HG03135 (cell line): Measurements from ENCODE around the gene DGLUCY.
"Not testable (repeated sequence)": the region's sequence is repeated elsewhere in the genome, so short reads cannot be mapped to it uniquely, and the experiment has no call there.

Experiments used
- ATAC-seq: cut with Tn5 transposase; IDR thresholded peaks from one replicate; pipeline ENCODE4 v1.9.1; 2021; ENCODE audit warnings: mild to moderate bottlenecking, moderate library complexity; ENCODE audit not compliant: unreplicated experiment

Gene DGLUCY

GRCh38 chr14:91113829-91114078 lies at the start of gene DGLUCY:
Gene DGLUCY, plus strand, starts transcription at chr14:91114073. Its CDS starts 46,222 bp downstream, at chr14:91160295.
- peak; percentile 71 for ATAC-seq

GRCh38 chr14:91065266-91065665 lies 48.6 kb upstream of the DGLUCY start:
- no peak for ATAC-seq

GRCh38 chr14:91067186-91067585 lies 46.7 kb upstream of the DGLUCY start:
- ATAC-seq: no peak

- ATAC-seq: no peak
These were observed 45.2 kb upstream of the DGLUCY start for GRCh38 chr14:91068642-91069041.

GRCh38 chr14:91070572-91070971 lies 43.3 kb upstream of the DGLUCY start:
- no peak for ATAC-seq

- no peak for ATAC-seq
These were observed 38.3 kb upstream of the DGLUCY start for GRCh38 chr14:91075553-91075952.

GRCh38 chr14:91078095-91078737 lies 35.7 kb upstream of the DGLUCY start:
- ATAC-seq: no peak

GRCh38 chr14:91080071-91080470 lies 33.8 kb upstream of the DGLUCY start:
- no peak for ATAC-seq

GRCh38 chr14:91082282-91082681 lies 31.6 kb upstream of the DGLUCY start:
- ATAC-seq: no peak

- no peak for ATAC-seq
These were observed 29.4 kb upstream of the DGLUCY start for GRCh38 chr14:91084516-91084915.

GRCh38 chr14:91087470-91087869 lies 26.4 kb upstream of the DGLUCY start:
- ATAC-seq: not testable (repeated sequence)

- ATAC-seq: no peak
These were observed 25.2 kb upstream of the DGLUCY start for GRCh38 chr14:91088585-91089235.

GRCh38 chr14:91089958-91090535 lies 23.8 kb upstream of the DGLUCY start:
- ATAC-seq: no peak

- no peak for ATAC-seq
These were observed 23.1 kb upstream of the DGLUCY start for GRCh38 chr14:91090743-91091142.

GRCh38 chr14:91092073-91092472 lies 21.8 kb upstream of the DGLUCY start:
- no peak for ATAC-seq

- ATAC-seq: not testable (repeated sequence)
These were observed 20.0 kb upstream of the DGLUCY start for GRCh38 chr14:91093743-91094472.

GRCh38 chr14:91094772-91095171 lies 19.1 kb upstream of the DGLUCY start:
- no peak for ATAC-seq

- no peak for ATAC-seq
These were observed 18.7 kb upstream of the DGLUCY start for GRCh38 chr14:91095178-91095577.

- ATAC-seq: not testable (repeated sequence)
These were observed 16.2 kb upstream of the DGLUCY start for GRCh38 chr14:91097657-91098056.

GRCh38 chr14:91098591-91098990 lies 15.3 kb upstream of the DGLUCY start:
- no peak for ATAC-seq

- no peak for ATAC-seq
These were observed 13.8 kb upstream of the DGLUCY start for GRCh38 chr14:91100102-91100501.

- no peak for ATAC-seq
These were observed 10.8 kb upstream of the DGLUCY start for GRCh38 chr14:91103116-91103515.
